OCI-LY3 (cell line): ENCODE data around the gene SNRPB2.

Experiments
- H2AFZ ChIP-seq: fragments of 200-600, 300-600 bp; shearing (Covaris generic); 2 replicates; pipeline ENCODE4 v1.6.0; 2014; ENCODE audit warnings: antibody characterized with exemption, low read depth, low read length
- H3K27ac ChIP-seq: fragments of 200-600, 300-600 bp; sonication (generic); 2 replicates; pipeline ENCODE4 v1.5.1; 2014; ENCODE audit warnings: mild to moderate bottlenecking, low read length, moderate library complexity, mixed read lengths
- H3K27me3 ChIP-seq: fragments of 200-600, 300-600 bp; sonication (generic); 2 replicates; pipeline ENCODE4 v1.6.1; 2014; ENCODE audit warnings: low read depth, low read length, mixed read lengths
- H3K36me3 ChIP-seq: fragments of 200-600, 300-600 bp; sonication (generic); replicated peaks from 2 replicates; pipeline ENCODE3; 2014; ENCODE audit warnings: low read depth, low read length, mixed read lengths
- H3K4me1 ChIP-seq: fragments of 300-600, 200-600 bp; sonication (generic); 2 replicates; pipeline ENCODE4 v1.6.1; 2014; ENCODE audit warnings: low read length, mixed read lengths
- H3K4me2 ChIP-seq: fragments of 200-600, 300-600 bp; sonication (generic); 2 replicates; pipeline ENCODE4 v1.6.1; 2014; ENCODE audit warnings: low read length, mixed read lengths
- H3K4me3 ChIP-seq: fragments of 300-600, 200-600 bp; sonication (generic); 2 replicates; pipeline ENCODE4 v1.5.1; 2014; ENCODE audit warnings: antibody characterized with exemption, mild to moderate bottlenecking, low read length, moderate library complexity
- H3K79me2 ChIP-seq: fragments of 300-600, 200-600 bp; shearing (Covaris generic); 2 replicates; pipeline ENCODE4 v1.6.1; 2014; ENCODE audit warnings: mild to moderate bottlenecking, low read length, mixed read lengths
- H3K9ac ChIP-seq: fragments of 300-600, 200-600 bp; shearing (Covaris generic); 2 replicates; pipeline ENCODE4 v1.6.0; 2014; ENCODE audit warnings: mild to moderate bottlenecking, low read length, moderate library complexity
- H3K9me3 ChIP-seq: fragments of 200-600, 300-600 bp; shearing (Covaris generic); 2 replicates; pipeline ENCODE4 v1.6.1; 2014; ENCODE audit warnings: low read length, mixed read lengths; ENCODE audit not compliant: insufficient read depth
- H4K20me1 ChIP-seq: fragments of 200-600, 300-600 bp; sonication (generic); 2 replicates; pipeline ENCODE4 v1.6.1; 2016; ENCODE audit warnings: low read length, mixed read lengths; ENCODE audit not compliant: insufficient read depth
- EZH2phosphoT487 ChIP-seq: fragments of 200-600 bp; shearing (Covaris generic); IDR thresholded peaks from 2 replicates; pipeline ENCODE4 v1.6.1; 2018; ENCODE audit warnings: antibody characterized with exemption, mixed run types, low read depth
- TF ChIP-seq, protein P1 (sequence below): fragments of 200-600, 300-600 bp; sonication (generic); IDR thresholded peaks from 2 replicates; pipeline ENCODE4 v1.5.1; 2014; ENCODE audit warnings: antibody characterized with exemption, low read length, low read depth

The SNRPB2 gene

DNA sequence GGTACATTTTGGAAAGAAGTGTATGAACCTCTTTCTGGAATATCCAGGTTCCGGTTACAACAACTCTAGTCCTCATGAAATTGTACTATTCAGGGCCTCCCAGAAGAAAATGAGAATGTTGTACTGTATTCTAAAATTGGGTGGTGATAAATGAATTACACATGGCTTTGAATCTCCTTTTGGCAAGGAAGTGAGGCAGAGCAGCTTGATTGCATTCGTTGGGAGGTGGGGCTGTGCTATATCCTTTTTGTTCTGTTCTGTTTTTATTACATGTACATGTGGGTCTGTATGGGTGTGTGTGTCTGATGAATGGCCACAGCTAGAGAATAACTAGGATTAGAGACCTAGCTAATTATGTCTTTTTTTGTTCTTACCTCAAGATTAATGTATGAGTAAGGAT lies 37.8 kb upstream of the SNRPB2 start:
- Histone ChIP-seq H3K27me3 (peaks cover 13% of the 10 kb centered on the region; the same call in 1 of the 2 replicates), H4K20me1 (no peaks in the 10 kb centered on the region), H3K9ac (no peak overlapping the region), H3K36me3 (no peaks in the 10 kb centered on the region), H3K4me1 (no peaks in the 10 kb centered on the region), H3K4me3 (no peak overlapping the region), H3K27ac (no peak overlapping the region), H3K9me3 (no peaks in the 10 kb centered on the region), H3K79me2 (no peaks in the 10 kb centered on the region), H3K4me2 (no peak overlapping the region), H2AFZ (no peak overlapping the region)
- TF ChIP-seq, protein P1, sequence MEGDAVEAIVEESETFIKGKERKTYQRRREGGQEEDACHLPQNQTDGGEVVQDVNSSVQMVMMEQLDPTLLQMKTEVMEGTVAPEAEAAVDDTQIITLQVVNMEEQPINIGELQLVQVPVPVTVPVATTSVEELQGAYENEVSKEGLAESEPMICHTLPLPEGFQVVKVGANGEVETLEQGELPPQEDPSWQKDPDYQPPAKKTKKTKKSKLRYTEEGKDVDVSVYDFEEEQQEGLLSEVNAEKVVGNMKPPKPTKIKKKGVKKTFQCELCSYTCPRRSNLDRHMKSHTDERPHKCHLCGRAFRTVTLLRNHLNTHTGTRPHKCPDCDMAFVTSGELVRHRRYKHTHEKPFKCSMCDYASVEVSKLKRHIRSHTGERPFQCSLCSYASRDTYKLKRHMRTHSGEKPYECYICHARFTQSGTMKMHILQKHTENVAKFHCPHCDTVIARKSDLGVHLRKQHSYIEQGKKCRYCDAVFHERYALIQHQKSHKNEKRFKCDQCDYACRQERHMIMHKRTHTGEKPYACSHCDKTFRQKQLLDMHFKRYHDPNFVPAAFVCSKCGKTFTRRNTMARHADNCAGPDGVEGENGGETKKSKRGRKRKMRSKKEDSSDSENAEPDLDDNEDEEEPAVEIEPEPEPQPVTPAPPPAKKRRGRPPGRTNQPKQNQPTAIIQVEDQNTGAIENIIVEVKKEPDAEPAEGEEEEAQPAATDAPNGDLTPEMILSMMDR: no peak
- no peak for TF ChIP-seq EZH2phosphoT487

DNA sequence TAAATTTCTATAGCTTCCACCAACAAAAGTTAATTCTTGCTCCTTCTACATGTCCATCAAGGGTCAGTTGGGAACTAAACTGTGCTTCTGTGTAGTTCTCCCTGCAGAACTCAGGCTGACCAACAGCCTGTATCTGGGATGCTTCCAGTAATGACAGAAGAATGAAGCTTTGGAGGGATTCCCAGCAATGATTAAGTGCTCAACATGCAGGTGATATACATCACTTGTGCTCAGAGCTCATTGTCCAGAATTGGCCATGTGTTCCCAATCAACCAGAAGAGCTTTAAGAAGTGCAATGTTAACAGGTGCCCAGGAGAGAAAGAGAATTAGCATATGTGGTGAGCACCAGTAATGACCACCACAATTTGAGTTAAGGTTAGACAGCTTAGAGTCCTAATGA lies 37.4 kb upstream of the SNRPB2 start:
- Histone ChIP-seq H4K20me1 (no peaks in the 10 kb centered on the region), H2AFZ (no peak overlapping the region), H3K4me1 (no peaks in the 10 kb centered on the region), H3K9me3 (no peaks in the 10 kb centered on the region), H3K27me3 (peaks cover 13% of the 10 kb centered on the region; the same call in 1 of the 2 replicates), H3K36me3 (no peaks in the 10 kb centered on the region), H3K4me3 (no peak overlapping the region), H3K27ac (no peak overlapping the region), H3K9ac (no peak overlapping the region), H3K79me2 (no peaks in the 10 kb centered on the region), H3K4me2 (no peak overlapping the region)
- TF ChIP-seq, protein P1: no peak
- no peak for TF ChIP-seq EZH2phosphoT487

DNA sequence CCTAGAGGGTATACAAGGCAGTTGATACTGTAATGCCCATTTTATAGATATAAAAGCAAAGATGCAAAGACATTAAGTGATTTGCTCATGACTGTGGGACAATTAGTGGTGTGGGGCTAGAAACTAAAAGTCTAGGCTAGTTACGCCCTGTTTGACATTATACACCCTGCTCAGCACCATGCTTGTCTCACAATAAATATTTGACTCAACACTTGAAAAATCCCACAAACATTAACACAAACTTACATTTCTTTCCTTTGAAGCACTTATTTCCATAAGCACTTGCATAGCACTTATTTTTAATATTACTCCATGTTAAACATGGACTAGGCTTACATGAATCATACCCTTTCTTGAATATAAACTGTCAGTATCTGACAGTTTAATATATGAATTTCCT lies 36.5 kb upstream of the SNRPB2 start:
- H3K4me1 ChIP-seq: no peaks in the 10 kb centered on the region
- no peak overlapping the region for H3K27ac ChIP-seq
- no peak overlapping the region for H3K9ac ChIP-seq
- H3K36me3 ChIP-seq: no peaks in the 10 kb centered on the region
- H2AFZ ChIP-seq: no peak overlapping the region
- peaks cover 20% of the 10 kb centered on the region; the same call in 1 of the 2 replicates for H3K27me3 ChIP-seq
- TF ChIP-seq EZH2phosphoT487: no peak
- TF ChIP-seq, protein P1: no peak
- no peak overlapping the region for H3K4me2 ChIP-seq
- no peaks in the 10 kb centered on the region for H4K20me1 ChIP-seq
- no peaks in the 10 kb centered on the region for H3K9me3 ChIP-seq
- H3K4me3 ChIP-seq: no peak overlapping the region
- no peaks in the 10 kb centered on the region for H3K79me2 ChIP-seq

DNA sequence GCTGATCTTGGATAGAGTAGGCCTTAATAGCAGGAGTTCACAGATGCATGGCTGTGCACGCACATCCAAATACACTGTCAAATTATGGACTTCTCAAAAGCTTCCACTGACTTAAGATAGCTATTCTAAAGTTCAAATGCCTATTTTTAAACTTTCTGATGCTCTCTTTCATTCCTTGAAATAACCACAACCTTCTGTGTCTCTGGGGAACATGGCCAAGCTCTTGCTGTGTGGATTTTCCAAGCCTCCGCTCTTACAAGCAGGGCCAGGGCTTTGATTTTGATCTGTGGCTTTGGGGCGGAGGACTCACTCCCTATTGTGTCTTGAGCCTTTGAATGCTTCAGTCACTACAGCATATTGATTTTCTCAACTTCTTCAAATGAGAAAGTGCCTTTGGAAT lies 35.7 kb upstream of the SNRPB2 start:
- H3K27me3 ChIP-seq: peaks cover 20% of the 10 kb centered on the region; the same call in 1 of the 2 replicates
- TF ChIP-seq, protein P1: no peak
- TF ChIP-seq EZH2phosphoT487: no peak
- no peaks in the 10 kb centered on the region for H3K36me3 ChIP-seq
- H4K20me1 ChIP-seq: no peaks in the 10 kb centered on the region
- no peak overlapping the region for H3K4me3 ChIP-seq
- H2AFZ ChIP-seq: no peak overlapping the region
- no peaks in the 10 kb centered on the region for H3K79me2 ChIP-seq
- no peak overlapping the region for H3K4me2 ChIP-seq
- H3K4me1 ChIP-seq: no peaks in the 10 kb centered on the region
- H3K9me3 ChIP-seq: no peaks in the 10 kb centered on the region
- no peak overlapping the region for H3K9ac ChIP-seq
- H3K27ac ChIP-seq: no peak overlapping the region
